Uterus (tissue), 4 donors: Measurements from ENCODE around the gene PLK1. TPM values are rescaled to one million over a fixed set of nuclear protein-coding genes. Genes with fewer than 3 reads are reported as not detected.
"Not testable (repeated sequence)": the region's sequence is repeated elsewhere in the genome, so short reads cannot be mapped to it uniquely, and the experiment has no call there.

ENCODE experiments used
- DNase-seq, 2 donors: peaks; one replicate each; pipeline ENCODE4 v3.0.0-alpha.2; 2019 to 2020
- H3K27ac ChIP-seq, 2 donors: fragments of 200-600 bp; sonication (generic); 1 replicate in 1 of 2; 2 replicates in 1 of 2; pipeline ENCODE4 v1.5.1; 2016 to 2018
- H3K27me3 ChIP-seq, 2 donors: fragments of 200-600 bp; sonication (generic); one replicate each; pipeline ENCODE4 v1.5.1; 2018 to 2019; ENCODE audit warnings: control low read depth in 1 of 2
- H3K36me3 ChIP-seq, 2 donors: fragments of 200-600 bp; sonication (generic); one replicate each; pipeline ENCODE4 v1.5.1; 2019; ENCODE audit warnings: control low read depth in 1 of 2
- H3K4me1 ChIP-seq, 2 donors: fragments of 200-600 bp; sonication (generic); one replicate each; pipeline ENCODE4 v1.5.1; 2018 to 2019; ENCODE audit warnings: control low read depth in 1 of 2
- H3K4me3 ChIP-seq, 2 donors: fragments of 200-600 bp; sonication (generic); 1 replicate in 1 of 2; 2 replicates in 1 of 2; pipeline ENCODE4 v1.5.1; 2018 to 2019; ENCODE audit warnings: mild to moderate bottlenecking in 1 of 2
- H3K9me3 ChIP-seq, 2 donors: fragments of 200-600 bp; sonication (generic); one replicate each; pipeline ENCODE4 v1.5.1; 2019; ENCODE audit warnings: control low read depth in 1 of 2
- POLR2A ChIP-seq, 2 donors: fragments of 450-650 bp; IDR thresholded peaks; one replicate each; pipeline ENCODE4 v1.6.1; 2016; ENCODE audit warnings: antibody characterized with exemption in 2 of 2, mild to moderate bottlenecking in 1 of 2, moderate library complexity in 1 of 2
- intact Hi-C: fragments of 100-400 bp; cut with DNase I; formaldehyde crosslinking; loops from one replicate; pipeline ENCODE4 v1.15.1; 2023; ENCODE audit warnings: low total_unique reads
- total RNA-seq, 4 donors: library from RNA; depleted of rRNA in 3 of 4; stranded (reverse); fragments of >200 nt in 3 of 4; gene quantifications; one replicate each; pipeline versions ENCODE4 v1.1.0 to v1.2.4, GENCODE V29; 2014 to 2023
- TF ChIP-seq, protein P1 (sequence below), 4 experiments: fragments of 200-600 bp in 2 of 4; fragments of 450-650 bp in 2 of 4; sonication (generic) in 2 of 4; IDR thresholded peaks; one replicate each; pipeline ENCODE4 v1.5.1; 2016 to 2019; ENCODE audit warnings: antibody characterized with exemption in 4 of 4, mild to moderate bottlenecking in 2 of 4, moderate library complexity in 1 of 4
- donor health status: DM: yes; HTN: yes; CAD: no.

The PLK1 gene
- total RNA-seq, 4 donors from 2014 or later = 3.4 to 10.7 (median 4.4) TPM; not detected in 1

DNA sequence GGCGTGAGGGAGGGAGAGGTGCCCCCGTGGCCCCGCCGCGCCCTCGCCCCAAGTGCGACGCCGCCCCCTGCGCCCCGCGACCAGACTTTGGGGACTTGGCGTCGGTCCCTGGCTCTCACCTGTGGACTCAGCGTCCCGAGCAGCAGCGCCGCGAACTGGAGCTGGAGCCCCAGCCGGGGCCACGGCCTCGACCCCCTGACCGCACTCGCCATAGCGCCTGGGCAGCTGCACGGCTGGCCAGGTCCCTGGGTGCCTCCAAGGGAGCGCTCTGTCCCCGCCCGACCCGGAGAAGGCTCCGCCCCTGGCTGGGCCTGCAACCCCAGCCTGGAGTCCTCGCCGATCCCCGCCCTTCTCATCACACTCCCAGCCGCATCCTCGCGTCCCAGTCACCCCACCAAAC lies 34.3 kb downstream of the PLK1 start, which contains the start of gene ERN2:
Gene ERN2 (minus strand): TSS at position 247 of the 400 bp plus-strand sequence. CDS start 35 bp downstream, at position 212.
- H3K9me3 ChIP-seq = peaks cover 0 to 9% of the 10 kb centered on the region in 2 donors
- no peak for TF ChIP-seq POLR2A (IDR thresholded peaks at IDR 0.05)
- TF ChIP-seq, protein P1, sequence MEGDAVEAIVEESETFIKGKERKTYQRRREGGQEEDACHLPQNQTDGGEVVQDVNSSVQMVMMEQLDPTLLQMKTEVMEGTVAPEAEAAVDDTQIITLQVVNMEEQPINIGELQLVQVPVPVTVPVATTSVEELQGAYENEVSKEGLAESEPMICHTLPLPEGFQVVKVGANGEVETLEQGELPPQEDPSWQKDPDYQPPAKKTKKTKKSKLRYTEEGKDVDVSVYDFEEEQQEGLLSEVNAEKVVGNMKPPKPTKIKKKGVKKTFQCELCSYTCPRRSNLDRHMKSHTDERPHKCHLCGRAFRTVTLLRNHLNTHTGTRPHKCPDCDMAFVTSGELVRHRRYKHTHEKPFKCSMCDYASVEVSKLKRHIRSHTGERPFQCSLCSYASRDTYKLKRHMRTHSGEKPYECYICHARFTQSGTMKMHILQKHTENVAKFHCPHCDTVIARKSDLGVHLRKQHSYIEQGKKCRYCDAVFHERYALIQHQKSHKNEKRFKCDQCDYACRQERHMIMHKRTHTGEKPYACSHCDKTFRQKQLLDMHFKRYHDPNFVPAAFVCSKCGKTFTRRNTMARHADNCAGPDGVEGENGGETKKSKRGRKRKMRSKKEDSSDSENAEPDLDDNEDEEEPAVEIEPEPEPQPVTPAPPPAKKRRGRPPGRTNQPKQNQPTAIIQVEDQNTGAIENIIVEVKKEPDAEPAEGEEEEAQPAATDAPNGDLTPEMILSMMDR (IDR thresholded peaks at IDR 0.05) = no peak
- DNase-seq = no peak
- H3K36me3 ChIP-seq = no peaks in the 10 kb centered on the region
- no peak within 1 kb of the TSS for H3K27ac ChIP-seq
- H3K4me1 ChIP-seq = no peaks in the 10 kb centered on the region
- H3K27me3 ChIP-seq = peaks cover 0 to 3% of the 10 kb centered on the region in 2 donors
- intact Hi-C loops = no loop called here
- no peak within 1 kb of the TSS for H3K4me3 ChIP-seq

DNA sequence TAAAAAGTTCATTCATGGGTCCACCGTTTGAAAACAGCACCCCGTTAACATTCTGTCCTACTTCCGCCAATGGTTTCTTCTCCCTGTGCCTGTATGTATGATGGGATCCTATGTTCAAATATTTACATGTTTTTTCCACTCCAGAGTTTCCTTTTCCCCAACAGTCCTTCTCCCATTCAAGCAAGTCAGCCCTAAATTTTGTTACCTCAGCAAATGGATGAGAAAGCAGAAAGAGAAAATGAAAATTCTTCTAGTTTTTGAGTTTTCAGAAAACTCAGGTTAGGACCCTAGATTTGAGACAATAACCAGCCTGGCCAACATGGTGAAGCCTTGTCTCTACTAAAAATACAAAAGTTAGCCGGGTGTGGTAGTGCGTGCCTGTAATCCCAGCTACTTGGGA lies 37.8 kb downstream of the PLK1 start:
- intact Hi-C loops = no loop called here
- Histone ChIP-seq H3K27ac (no peak overlapping the region), H3K36me3 (no peaks in the 10 kb centered on the region), H3K4me1 (no peaks in the 10 kb centered on the region), H3K9me3 (no peaks in the 10 kb centered on the region), H3K27me3 (peaks cover 0 to 3% of the 10 kb centered on the region in 2 donors), H3K4me3 (no peak overlapping the region)
- DNase-seq = no peak
- TF ChIP-seq POLR2A (IDR thresholded peaks at IDR 0.05) = no peak
- TF ChIP-seq, protein P1 (IDR thresholded peaks at IDR 0.05) = no peak

DNA sequence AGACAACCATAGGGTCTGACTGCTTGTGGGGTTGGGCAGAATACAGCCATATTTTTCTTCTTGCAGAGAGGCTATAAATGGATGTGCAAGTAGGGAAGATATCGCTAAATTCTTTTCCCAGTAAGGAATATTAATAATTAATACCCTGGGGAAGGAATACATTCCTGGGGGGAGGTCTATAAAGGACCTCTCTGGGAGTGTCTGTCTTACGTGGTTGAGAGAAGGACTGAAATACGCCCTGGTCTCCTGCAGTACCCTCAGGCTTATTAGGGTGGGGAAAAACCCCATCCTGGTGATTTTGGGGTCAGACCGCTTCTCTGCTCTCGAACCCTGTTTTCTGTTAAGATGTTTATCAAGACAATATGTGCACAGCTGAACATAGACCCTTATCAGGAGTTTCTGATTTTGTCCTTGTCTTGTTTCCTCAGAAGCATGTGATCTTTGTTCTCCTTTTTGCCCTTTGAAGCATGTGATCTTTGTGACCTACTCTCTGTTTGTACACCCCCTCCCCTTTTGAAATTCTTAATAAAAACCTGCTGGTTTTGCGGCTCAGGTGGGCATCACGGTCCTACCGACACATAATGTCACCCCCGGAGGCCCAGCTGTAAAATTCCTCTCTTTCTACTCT lies 44.0 kb downstream of the PLK1 start:
- H3K27me3 ChIP-seq, H3K9me3 ChIP-seq, H3K27ac ChIP-seq, intact Hi-C loops, H3K4me1 ChIP-seq, H3K36me3 ChIP-seq, DNase-seq, H3K4me3 ChIP-seq: not testable (repeated sequence)

DNA sequence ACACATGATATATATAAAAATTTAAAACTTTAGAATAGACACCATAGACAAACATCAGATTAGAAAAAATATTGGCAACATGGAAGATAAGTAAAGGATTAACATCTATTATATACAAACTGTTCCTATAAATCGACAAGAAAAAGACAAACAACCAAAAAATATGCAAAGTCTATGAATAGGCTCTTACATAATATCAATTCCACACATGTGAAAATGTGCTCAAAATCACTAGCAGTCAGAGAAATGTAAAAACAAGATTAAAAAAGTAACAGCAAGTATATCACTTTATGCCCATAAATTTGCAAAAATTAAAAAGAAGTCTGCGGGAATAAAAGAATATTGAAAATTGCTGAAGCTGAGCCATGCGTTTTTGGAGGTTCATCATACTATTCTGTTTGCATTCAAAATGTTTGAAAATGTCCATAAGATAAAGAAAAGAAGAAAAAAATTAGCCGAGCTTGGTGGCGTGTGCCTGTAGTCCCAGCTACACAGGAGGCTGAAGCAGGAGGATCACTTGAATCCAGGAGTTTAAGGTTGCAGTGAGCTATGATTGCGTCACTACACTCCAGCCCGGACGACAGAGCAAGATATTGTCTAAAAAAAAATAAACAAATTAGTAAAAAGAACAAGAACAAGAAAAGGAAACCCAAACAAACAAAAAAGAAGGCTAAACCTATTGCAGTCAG lies 45.6 kb downstream of the PLK1 start:
- Histone ChIP-seq H3K4me3 (no peak overlapping the region), H3K4me1 (no peaks in the 10 kb centered on the region), H3K9me3 (no peaks in the 10 kb centered on the region), H3K27ac (no peak overlapping the region), H3K36me3 (no peaks in the 10 kb centered on the region), H3K27me3 (no peaks in the 10 kb centered on the region)
- no peak for DNase-seq
- intact Hi-C loops = no loop called here
- TF ChIP-seq, protein P1 (IDR thresholded peaks at IDR 0.05) = no peak
- TF ChIP-seq POLR2A (IDR thresholded peaks at IDR 0.05) = no peak

DNA sequence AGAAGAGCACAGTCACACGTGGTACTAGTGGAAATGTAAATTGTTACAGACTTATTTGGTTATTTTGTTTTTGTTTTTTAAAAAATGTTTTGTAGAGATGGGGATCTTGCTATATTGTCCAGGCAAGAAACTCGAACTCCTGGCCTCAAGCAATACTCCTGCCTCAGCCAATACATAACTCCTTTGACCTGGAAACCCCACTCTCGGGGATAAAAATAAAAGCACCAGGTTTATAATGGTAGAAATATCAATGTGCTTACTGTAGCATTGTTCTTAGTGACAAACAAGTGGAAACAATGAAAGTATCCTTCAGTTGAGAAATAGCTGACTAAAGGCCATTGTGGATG lies 46.1 kb downstream of the PLK1 start:
- Histone ChIP-seq H3K9me3 (no peaks in the 10 kb centered on the region), H3K27ac (no peak overlapping the region), H3K4me3 (no peak overlapping the region), H3K27me3 (no peaks in the 10 kb centered on the region), H3K36me3 (no peaks in the 10 kb centered on the region), H3K4me1 (no peaks in the 10 kb centered on the region)
- TF ChIP-seq, protein P1 (IDR thresholded peaks at IDR 0.05) = no peak
- no peak for TF ChIP-seq POLR2A (IDR thresholded peaks at IDR 0.05)
- DNase-seq = no peak
- intact Hi-C loops = no loop called here
